GM12878 (cell line): ENCODE results near the gene PAIP1. TPM values are rescaled to one million over a fixed set of nuclear protein-coding genes. Genes with fewer than 3 reads are reported as not detected.
A peak's percentile ranks its signal among the peaks of the same experiment; 100 is the strongest.

Experiments used
- ASH2L ChIP-seq: fragments of 300-600, 200-600 bp; sonication (generic); IDR thresholded peaks from 2 replicates; pipeline ENCODE4 v1.6.1; 2017; ENCODE audit warnings: low read depth, mild to moderate bottlenecking, borderline replicate concordance
- BCL11A ChIP-seq: IDR thresholded peaks from 2 replicates; pipeline ENCODE4 v1.6.1; 2011; ENCODE audit warnings: low read depth, low read length
- CREB1 ChIP-seq: IDR thresholded peaks from 2 replicates; pipeline ENCODE4 v1.6.1; 2012; ENCODE audit warnings: low read depth, mild to moderate bottlenecking, inconsistent platforms
- HDAC6 ChIP-seq: fragments of 200-600 bp; sonication (generic); IDR thresholded peaks from one replicate; pipeline ENCODE4 v1.8.0; 2017; ENCODE audit warnings: antibody characterized with exemption; ENCODE audit not compliant: unreplicated experiment
- IRF4 ChIP-seq: IDR thresholded peaks from 2 replicates; pipeline ENCODE4 v1.6.1; 2011; ENCODE audit warnings: low read depth, low read length
- LARP7 ChIP-seq: fragments of 450-650 bp; IDR thresholded peaks from 2 replicates; pipeline ENCODE4 v1.6.1; 2017; ENCODE audit warnings: mild to moderate bottlenecking
- MTA3 ChIP-seq: IDR thresholded peaks from 2 replicates; pipeline ENCODE4 v1.6.1; 2012; ENCODE audit warnings: low read length, inconsistent platforms, borderline replicate concordance
- NFYB ChIP-seq: IDR thresholded peaks from 2 replicates; pipeline ENCODE4 v1.6.1; 2011; ENCODE audit warnings: low read depth, mild to moderate bottlenecking, low read length, improper control_type of control experiment, moderate library complexity; ENCODE audit not compliant: insufficient read depth
- SMC3 ChIP-seq: IDR thresholded peaks from 2 replicates; pipeline ENCODE4 v1.6.1; 2011; ENCODE audit warnings: low read length, improper control_type of control experiment, borderline replicate concordance
- TCF12 ChIP-seq: IDR thresholded peaks from 2 replicates; pipeline ENCODE4 v1.6.1; 2011; ENCODE audit warnings: low read depth, mild to moderate bottlenecking, low read length
- WRNIP1 ChIP-seq: IDR thresholded peaks from 2 replicates; pipeline ENCODE4 v1.6.1; 2011; ENCODE audit warnings: low read depth, low read length, improper control_type of control experiment, borderline replicate concordance
- ZBED1 ChIP-seq: IDR thresholded peaks from 2 replicates; pipeline ENCODE4 v1.6.1; 2016; ENCODE audit warnings: borderline replicate concordance
- ZNF622 ChIP-seq: fragments of 450-650 bp; IDR thresholded peaks from 2 replicates; pipeline ENCODE4 v1.6.1; 2017; ENCODE audit warnings: mild to moderate bottlenecking, inconsistent platforms
- polyA plus RNA-seq, 11 experiments: library from polyadenylated mRNA; depleted of rRNA in 4 of 11; unstranded in 6 of 11; stranded (reverse) in 5 of 11; fragments of >200 nt; fragmentation: Nextera tagmentation in 4 of 11; fragmentation: Illumina TruSeq in 1 of 11; extraction: Ambion mirVana in 4 of 11; extraction: Trizol in 1 of 11; gene quantifications; 1 replicate in 1 of 11; 2 replicates in 10 of 11; pipeline versions ENCODE4 v1.2.1 to v1.2.3, GENCODE V29; 2011 to 2016; ENCODE audit warnings: inconsistent platforms in 2 of 11, missing spikeins in 2 of 11, low read depth in 1 of 11
- total RNA-seq, 4 experiments: library from RNA; depleted of rRNA in 3 of 4; stranded (reverse); fragments of >200 nt in 3 of 4; fragmentation: Illumina TruSeq in 1 of 4; extraction: Trizol in 1 of 4; gene quantifications; 2 replicates each; pipeline versions ENCODE4 v1.2.1 to v1.2.3, GENCODE V29; 2013 to 2021
- TF ChIP-seq, protein P1 (sequence below): fragments of 450-650 bp; formaldehyde crosslinking; IDR thresholded peaks from 2 replicates; pipeline ENCODE4 v1.5.0; 2022; ENCODE audit warnings: mild to moderate bottlenecking, missing genetic modification characterization
- TF ChIP-seq, protein P2 (sequence below): fragments of 450-650 bp; formaldehyde crosslinking; IDR thresholded peaks from 2 replicates; pipeline ENCODE4 v1.4.0; 2022; ENCODE audit warnings: mild to moderate bottlenecking, moderate library complexity
- TF ChIP-seq, protein P3 (sequence below): fragments of 450-650 bp; IDR thresholded peaks from 2 replicates; pipeline ENCODE4 v1.6.1; 2017; ENCODE audit warnings: mild to moderate bottlenecking, moderate library complexity
- TF ChIP-seq, protein P4 (sequence below): IDR thresholded peaks from 2 replicates; pipeline ENCODE4 v1.6.1; 2011; ENCODE audit warnings: borderline replicate concordance, low read depth, mild to moderate bottlenecking, moderate library complexity, low read length; ENCODE audit not compliant: insufficient read depth, poor library complexity, severe bottlenecking

Gene PAIP1
- total and polyA plus RNA-seq, 10 of the 15 experiments (the other 5 are each of a cell fraction or from before 2014, with no cell fraction given), result 37.4 to 90.9 (median 57.0) TPM

DNA sequence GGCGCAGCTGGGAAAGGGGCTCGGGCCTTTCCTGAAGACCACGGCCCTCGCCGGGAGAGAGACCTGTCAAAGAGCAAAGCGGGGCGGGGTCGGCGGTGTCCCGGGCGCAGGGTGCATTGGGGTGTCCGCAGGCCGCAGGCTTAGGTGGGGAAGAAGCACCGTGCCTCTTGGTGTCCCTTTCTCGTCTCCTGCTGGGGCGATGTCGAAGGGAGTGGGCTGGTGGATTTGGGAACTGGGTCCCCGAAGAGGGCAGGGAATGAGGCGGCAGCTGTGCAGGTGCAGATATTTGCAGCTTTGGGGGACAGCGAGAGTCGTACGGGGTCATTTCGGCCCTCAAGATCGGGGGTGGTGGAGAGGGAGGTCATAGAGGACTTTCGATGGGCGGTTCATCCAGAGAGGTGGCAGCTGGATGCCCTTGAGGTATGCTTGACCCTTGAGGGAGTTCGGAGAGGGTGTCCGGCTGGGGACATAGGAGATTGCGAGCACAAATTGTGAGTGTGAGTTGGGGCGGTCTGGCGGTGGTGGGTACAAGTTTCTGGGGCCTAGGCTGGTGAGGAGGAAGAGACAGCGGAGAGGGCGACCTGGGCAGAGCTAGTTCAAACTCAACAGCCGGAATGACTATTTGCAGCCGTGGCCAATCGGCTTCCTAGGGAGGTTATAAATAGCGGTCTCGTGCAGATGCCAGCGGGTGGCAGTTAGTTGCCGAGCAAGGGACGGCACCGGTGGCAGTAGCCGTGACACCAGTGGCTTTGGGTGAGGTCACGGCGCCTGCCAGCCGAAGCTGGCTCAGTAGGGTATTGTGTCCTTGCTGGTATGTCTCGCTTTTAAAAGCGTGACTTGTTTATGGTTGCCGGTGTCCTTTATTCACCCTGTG is 46.7 kb upstream of the PAIP1 start (continued):
- TF ChIP-seq, protein P1, sequence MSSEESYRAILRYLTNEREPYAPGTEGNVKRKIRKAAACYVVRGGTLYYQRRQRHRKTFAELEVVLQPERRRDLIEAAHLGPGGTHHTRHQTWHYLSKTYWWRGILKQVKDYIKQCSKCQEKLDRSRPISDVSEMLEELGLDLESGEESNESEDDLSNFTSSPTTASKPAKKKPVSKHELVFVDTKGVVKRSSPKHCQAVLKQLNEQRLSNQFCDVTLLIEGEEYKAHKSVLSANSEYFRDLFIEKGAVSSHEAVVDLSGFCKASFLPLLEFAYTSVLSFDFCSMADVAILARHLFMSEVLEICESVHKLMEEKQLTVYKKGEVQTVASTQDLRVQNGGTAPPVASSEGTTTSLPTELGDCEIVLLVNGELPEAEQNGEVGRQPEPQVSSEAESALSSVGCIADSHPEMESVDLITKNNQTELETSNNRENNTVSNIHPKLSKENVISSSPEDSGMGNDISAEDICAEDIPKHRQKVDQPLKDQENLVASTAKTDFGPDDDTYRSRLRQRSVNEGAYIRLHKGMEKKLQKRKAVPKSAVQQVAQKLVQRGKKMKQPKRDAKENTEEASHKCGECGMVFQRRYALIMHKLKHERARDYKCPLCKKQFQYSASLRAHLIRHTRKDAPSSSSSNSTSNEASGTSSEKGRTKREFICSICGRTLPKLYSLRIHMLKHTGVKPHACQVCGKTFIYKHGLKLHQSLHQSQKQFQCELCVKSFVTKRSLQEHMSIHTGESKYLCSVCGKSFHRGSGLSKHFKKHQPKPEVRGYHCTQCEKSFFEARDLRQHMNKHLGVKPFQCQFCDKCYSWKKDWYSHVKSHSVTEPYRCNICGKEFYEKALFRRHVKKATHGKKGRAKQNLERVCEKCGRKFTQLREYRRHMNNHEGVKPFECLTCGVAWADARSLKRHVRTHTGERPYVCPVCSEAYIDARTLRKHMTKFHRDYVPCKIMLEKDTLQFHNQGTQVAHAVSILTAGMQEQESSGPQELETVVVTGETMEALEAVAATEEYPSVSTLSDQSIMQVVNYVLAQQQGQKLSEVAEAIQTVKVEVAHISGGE (CRISPR knock-in tag), result no peak
- peak; percentile 89; the same call in 1 of the 2 replicates for TF ChIP-seq LARP7
- TF ChIP-seq MTA3, result no peak
- TF ChIP-seq, protein P2, sequence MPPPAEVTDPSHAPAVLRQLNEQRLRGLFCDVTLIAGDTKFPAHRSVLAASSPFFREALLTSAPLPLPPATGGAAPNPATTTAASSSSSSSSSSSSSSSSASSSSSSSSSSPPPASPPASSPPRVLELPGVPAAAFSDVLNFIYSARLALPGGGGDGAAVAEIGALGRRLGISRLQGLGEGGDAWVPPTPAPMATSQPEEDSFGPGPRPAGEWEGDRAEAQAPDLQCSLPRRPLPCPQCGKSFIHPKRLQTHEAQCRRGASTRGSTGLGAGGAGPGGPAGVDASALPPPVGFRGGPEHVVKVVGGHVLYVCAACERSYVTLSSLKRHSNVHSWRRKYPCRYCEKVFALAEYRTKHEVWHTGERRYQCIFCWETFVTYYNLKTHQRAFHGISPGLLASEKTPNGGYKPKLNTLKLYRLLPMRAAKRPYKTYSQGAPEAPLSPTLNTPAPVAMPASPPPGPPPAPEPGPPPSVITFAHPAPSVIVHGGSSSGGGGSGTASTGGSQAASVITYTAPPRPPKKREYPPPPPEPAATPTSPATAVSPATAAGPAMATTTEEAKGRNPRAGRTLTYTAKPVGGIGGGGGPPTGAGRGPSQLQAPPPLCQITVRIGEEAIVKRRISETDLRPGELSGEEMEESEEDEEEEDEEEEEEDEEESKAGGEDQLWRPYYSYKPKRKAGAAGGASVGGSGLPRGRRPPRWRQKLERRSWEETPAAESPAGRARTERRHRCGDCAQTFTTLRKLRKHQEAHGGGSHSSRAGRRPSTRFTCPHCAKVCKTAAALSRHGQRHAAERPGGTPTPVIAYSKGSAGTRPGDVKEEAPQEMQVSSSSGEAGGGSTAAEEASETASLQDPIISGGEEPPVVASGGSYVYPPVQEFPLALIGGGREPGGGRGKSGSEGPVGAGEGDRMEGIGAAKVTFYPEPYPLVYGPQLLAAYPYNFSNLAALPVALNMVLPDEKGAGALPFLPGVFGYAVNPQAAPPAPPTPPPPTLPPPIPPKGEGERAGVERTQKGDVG (CRISPR knock-in tag), result no peak
- TF ChIP-seq TCF12, result no peak
- no peak for TF ChIP-seq SMC3
- TF ChIP-seq WRNIP1, result no peak
- 0 out of 2 replicates have a peak, but pooled peaks have one; percentile 7 for TF ChIP-seq IRF4
- TF ChIP-seq, protein P3, sequence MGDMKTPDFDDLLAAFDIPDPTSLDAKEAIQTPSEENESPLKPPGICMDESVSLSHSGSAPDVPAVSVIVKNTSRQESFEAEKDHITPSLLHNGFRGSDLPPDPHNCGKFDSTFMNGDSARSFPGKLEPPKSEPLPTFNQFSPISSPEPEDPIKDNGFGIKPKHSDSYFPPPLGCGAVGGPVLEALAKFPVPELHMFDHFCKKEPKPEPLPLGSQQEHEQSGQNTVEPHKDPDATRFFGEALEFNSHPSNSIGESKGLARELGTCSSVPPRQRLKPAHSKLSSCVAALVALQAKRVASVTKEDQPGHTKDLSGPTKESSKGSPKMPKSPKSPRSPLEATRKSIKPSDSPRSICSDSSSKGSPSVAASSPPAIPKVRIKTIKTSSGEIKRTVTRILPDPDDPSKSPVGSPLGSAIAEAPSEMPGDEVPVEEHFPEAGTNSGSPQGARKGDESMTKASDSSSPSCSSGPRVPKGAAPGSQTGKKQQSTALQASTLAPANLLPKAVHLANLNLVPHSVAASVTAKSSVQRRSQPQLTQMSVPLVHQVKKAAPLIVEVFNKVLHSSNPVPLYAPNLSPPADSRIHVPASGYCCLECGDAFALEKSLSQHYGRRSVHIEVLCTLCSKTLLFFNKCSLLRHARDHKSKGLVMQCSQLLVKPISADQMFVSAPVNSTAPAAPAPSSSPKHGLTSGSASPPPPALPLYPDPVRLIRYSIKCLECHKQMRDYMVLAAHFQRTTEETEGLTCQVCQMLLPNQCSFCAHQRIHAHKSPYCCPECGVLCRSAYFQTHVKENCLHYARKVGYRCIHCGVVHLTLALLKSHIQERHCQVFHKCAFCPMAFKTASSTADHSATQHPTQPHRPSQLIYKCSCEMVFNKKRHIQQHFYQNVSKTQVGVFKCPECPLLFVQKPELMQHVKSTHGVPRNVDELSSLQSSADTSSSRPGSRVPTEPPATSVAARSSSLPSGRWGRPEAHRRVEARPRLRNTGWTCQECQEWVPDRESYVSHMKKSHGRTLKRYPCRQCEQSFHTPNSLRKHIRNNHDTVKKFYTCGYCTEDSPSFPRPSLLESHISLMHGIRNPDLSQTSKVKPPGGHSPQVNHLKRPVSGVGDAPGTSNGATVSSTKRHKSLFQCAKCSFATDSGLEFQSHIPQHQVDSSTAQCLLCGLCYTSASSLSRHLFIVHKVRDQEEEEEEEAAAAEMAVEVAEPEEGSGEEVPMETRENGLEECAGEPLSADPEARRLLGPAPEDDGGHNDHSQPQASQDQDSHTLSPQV, result no peak
- no peak for TF ChIP-seq ZNF622
- TF ChIP-seq NFYB, result peak; percentile 82
- TF ChIP-seq ASH2L, result no peak
- no peak for TF ChIP-seq ZBED1
- TF ChIP-seq, protein P4, sequence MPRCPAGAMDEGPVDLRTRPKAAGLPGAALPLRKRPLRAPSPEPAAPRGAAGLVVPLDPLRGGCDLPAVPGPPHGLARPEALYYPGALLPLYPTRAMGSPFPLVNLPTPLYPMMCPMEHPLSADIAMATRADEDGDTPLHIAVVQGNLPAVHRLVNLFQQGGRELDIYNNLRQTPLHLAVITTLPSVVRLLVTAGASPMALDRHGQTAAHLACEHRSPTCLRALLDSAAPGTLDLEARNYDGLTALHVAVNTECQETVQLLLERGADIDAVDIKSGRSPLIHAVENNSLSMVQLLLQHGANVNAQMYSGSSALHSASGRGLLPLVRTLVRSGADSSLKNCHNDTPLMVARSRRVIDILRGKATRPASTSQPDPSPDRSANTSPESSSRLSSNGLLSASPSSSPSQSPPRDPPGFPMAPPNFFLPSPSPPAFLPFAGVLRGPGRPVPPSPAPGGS, result no peak
- TF ChIP-seq HDAC6, result peak; percentile 86
- TF ChIP-seq BCL11A, result no peak
- no peak for TF ChIP-seq CREB1
